ENCODE measurements around the gene ARL15. TPM values are rescaled to one million over a fixed set of nuclear protein-coding genes. Genes with fewer than 3 reads are reported as not detected.

The ARL15 gene
- total RNA-seq, 1 experiment from 2014 or later: 13.0 TPM

DNA sequence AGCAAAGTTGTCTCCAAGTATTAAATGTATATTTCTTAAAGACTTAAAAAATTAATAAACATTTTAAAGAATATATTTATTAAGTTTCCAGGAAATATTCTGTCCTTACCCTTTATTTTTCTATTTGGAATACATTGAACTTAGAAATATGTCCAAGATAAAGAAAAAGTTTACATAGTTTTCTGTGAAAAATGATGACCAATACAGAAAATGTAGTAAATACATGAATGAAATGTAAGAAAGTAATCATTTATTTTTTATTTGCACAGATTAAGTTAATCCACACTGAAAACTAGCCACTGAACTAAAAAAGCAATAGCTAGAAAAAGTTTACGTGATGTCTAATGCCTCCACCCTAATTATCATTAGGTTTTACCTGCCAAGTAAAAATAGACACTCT is 273.2 kb downstream of the ARL15 start:
- Histone ChIP-seq H3K79me2 (ENCODE audit: insufficient read depth, low read length) (no peaks in the 10 kb centered on the region), H2BK15ac (ENCODE audit: low read depth, low read length) (no peak overlapping the region), H3K14ac (ENCODE audit: insufficient read depth, low read length) (no peak overlapping the region), H3K18ac (ENCODE audit: insufficient read length, low read depth, low read length) (no peak overlapping the region), H3K4me2 (ENCODE audit: insufficient read depth, insufficient read length, low read length) (no peak overlapping the region), H3K4ac (ENCODE audit: low read depth, low read length) (no peak overlapping the region), H2BK120ac (ENCODE audit: low read depth, low read length, poor library complexity, severe bottlenecking) (no peak overlapping the region), H2AK5ac (ENCODE audit: insufficient read length, low read length) (no peak overlapping the region), H3K27me3 (ENCODE audit: insufficient read depth, low read length) (no peaks in the 10 kb centered on the region), H3T11ph (ENCODE audit: low read length) (no peak overlapping the region), H3K9me3 (ENCODE audit: control insufficient read depth, low read depth, low read length) (no peaks in the 10 kb centered on the region), H3K56ac (ENCODE audit: insufficient read length, low read depth, low read length) (no peak overlapping the region), H3K23ac (ENCODE audit: insufficient read length, low read depth, low read length) (no peak overlapping the region), H2BK5ac (ENCODE audit: insufficient read length, low read length) (no peak overlapping the region), H3K23me2 (ENCODE audit: insufficient read length, low read depth, low read length, poor library complexity, severe bottlenecking) (no peaks in the 10 kb centered on the region), H2AFZ (ENCODE audit: low read length) (no peak overlapping the region), H3K27ac (ENCODE audit: insufficient read length, low read depth, low read length) (no peak overlapping the region), H3K4me1 (ENCODE audit: insufficient read depth, low read length) (no peaks in the 10 kb centered on the region), H3K9ac (ENCODE audit: extremely low read depth, insufficient read length, low read length) (no peak overlapping the region), H4K91ac (ENCODE audit: insufficient read length, low read depth, low read length) (no peak overlapping the region), H4K8ac (replicated peaks; ENCODE audit: insufficient read length, low read depth, low read length) (no peak overlapping the region), H4K20me1 (ENCODE audit: control insufficient read depth, insufficient read depth, insufficient read length) (no peaks in the 10 kb centered on the region), H4K5ac (ENCODE audit: insufficient read length, low read depth, low read length) (no peak overlapping the region), H2BK20ac (ENCODE audit: low read depth, low read length, poor library complexity, severe bottlenecking) (no peak overlapping the region), H3K79me1 (ENCODE audit: insufficient read depth, low read depth, low read length, poor library complexity, severe bottlenecking) (no peaks in the 10 kb centered on the region), H2BK12ac (ENCODE audit: insufficient read length, low read depth, low read length) (no peak overlapping the region)
- WGBS (ENCODE audit: extremely low coverage, insufficient read length, low lambda C conversion rate): no CpG with 5 or more reads among the region's 1 CpG
- Mint-ChIP-seq H3K27me3 (ENCODE audit: low read depth) (no peaks in the 10 kb centered on the region), H3K36me3 (ENCODE audit: insufficient read depth in 1 of 3, low read depth in 3 of 3) (peaks cover 0 to 6% (median 1%) of the 10 kb centered on the region in 3 experiments; a peak in 3 of 7 replicates), H3K4me3 (no peak overlapping the region), H3K4me1 (peaks cover 9 to 14% of the 10 kb centered on the region in 2 experiments), H3K9me3 (peaks cover 0 to 6% of the 10 kb centered on the region in 2 experiments; a peak in 1 of 5 replicates), H3K27ac (no peak overlapping the region)
- DNase-seq: no peak
- TF ChIP-seq, protein P1, sequence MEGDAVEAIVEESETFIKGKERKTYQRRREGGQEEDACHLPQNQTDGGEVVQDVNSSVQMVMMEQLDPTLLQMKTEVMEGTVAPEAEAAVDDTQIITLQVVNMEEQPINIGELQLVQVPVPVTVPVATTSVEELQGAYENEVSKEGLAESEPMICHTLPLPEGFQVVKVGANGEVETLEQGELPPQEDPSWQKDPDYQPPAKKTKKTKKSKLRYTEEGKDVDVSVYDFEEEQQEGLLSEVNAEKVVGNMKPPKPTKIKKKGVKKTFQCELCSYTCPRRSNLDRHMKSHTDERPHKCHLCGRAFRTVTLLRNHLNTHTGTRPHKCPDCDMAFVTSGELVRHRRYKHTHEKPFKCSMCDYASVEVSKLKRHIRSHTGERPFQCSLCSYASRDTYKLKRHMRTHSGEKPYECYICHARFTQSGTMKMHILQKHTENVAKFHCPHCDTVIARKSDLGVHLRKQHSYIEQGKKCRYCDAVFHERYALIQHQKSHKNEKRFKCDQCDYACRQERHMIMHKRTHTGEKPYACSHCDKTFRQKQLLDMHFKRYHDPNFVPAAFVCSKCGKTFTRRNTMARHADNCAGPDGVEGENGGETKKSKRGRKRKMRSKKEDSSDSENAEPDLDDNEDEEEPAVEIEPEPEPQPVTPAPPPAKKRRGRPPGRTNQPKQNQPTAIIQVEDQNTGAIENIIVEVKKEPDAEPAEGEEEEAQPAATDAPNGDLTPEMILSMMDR (conservative IDR thresholded peaks at IDR 0.05): no peak
